Skeletal muscle satellite cell (primary cell): ENCODE results near the gene SNCAIP.

Experiments used
- H3K27me3 ChIP-seq: 2 replicates; pipeline ENCODE4 v1.7.0; 2013; ENCODE audit warnings: low read length; ENCODE audit not compliant: control insufficient read depth, insufficient read depth
- H3K36me3 ChIP-seq: 2 replicates; pipeline ENCODE4 v1.7.0; 2013; ENCODE audit warnings: mild to moderate bottlenecking, control low read depth, low read length; ENCODE audit not compliant: insufficient read depth
- H3K4me1 ChIP-seq: 2 replicates; pipeline ENCODE4 v1.7.0; 2013; ENCODE audit warnings: low read length; ENCODE audit not compliant: control insufficient read depth, insufficient read depth
- H3K4me2 ChIP-seq: 2 replicates; pipeline ENCODE4 v1.7.0; 2013; ENCODE audit warnings: mild to moderate bottlenecking, low read length
- H3K4me3 ChIP-seq: 2 replicates; pipeline ENCODE4 v1.7.0; 2013; ENCODE audit warnings: low read length
- H3K9ac ChIP-seq: 2 replicates; pipeline ENCODE4 v1.7.0; 2013; ENCODE audit warnings: mild to moderate bottlenecking, low read depth, low read length, moderate library complexity
- H3K9me3 ChIP-seq: replicated peaks from 2 replicates; pipeline ENCODE4 v1.7.0; 2013; ENCODE audit warnings: mild to moderate bottlenecking, control low read depth, low read length

SNCAIP gene

GRCh38 chr5:122420091-122420490 lies 108.1 kb downstream of the SNCAIP start:
- Histone ChIP-seq H3K27me3 (no peaks in the 10 kb centered on the region), H3K4me2 (no peak overlapping the region), H3K9me3 (no peaks in the 10 kb centered on the region), H3K4me3 (no peak overlapping the region), H3K36me3 (no peaks in the 10 kb centered on the region), H3K9ac (no peak overlapping the region), H3K4me1 (no peaks in the 10 kb centered on the region)

GRCh38 chr5:122420537-122421236 lies 108.7 kb downstream of the SNCAIP start:
- Histone ChIP-seq H3K27me3 (no peaks in the 10 kb centered on the region), H3K4me2 (no peak overlapping the region), H3K4me3 (no peak overlapping the region), H3K9me3 (no peaks in the 10 kb centered on the region), H3K4me1 (no peaks in the 10 kb centered on the region), H3K9ac (no peak overlapping the region), H3K36me3 (no peaks in the 10 kb centered on the region)

GRCh38 chr5:122421374-122422079 lies 109.5 kb downstream of the SNCAIP start:
- H3K27me3 ChIP-seq, result no peaks in the 10 kb centered on the region
- no peak overlapping the region for H3K4me2 ChIP-seq
- H3K36me3 ChIP-seq, result no peaks in the 10 kb centered on the region
- H3K9me3 ChIP-seq, result no peaks in the 10 kb centered on the region
- no peaks in the 10 kb centered on the region for H3K4me1 ChIP-seq
- H3K9ac ChIP-seq, result no peak overlapping the region
- no peak overlapping the region for H3K4me3 ChIP-seq

GRCh38 chr5:122423221-122423620 lies 111.2 kb downstream of the SNCAIP start:
- Histone ChIP-seq H3K4me3 (no peak overlapping the region), H3K9ac (no peak overlapping the region), H3K4me1 (no peaks in the 10 kb centered on the region), H3K27me3 (no peaks in the 10 kb centered on the region), H3K4me2 (no peak overlapping the region), H3K9me3 (no peaks in the 10 kb centered on the region), H3K36me3 (no peaks in the 10 kb centered on the region)

- H3K9me3 ChIP-seq, result no peaks in the 10 kb centered on the region
- H3K36me3 ChIP-seq, result no peaks in the 10 kb centered on the region
- no peak overlapping the region for H3K4me2 ChIP-seq
- no peak overlapping the region for H3K9ac ChIP-seq
- H3K27me3 ChIP-seq, result no peaks in the 10 kb centered on the region
- H3K4me3 ChIP-seq, result no peak overlapping the region
- no peaks in the 10 kb centered on the region for H3K4me1 ChIP-seq
These were observed 112.1 kb downstream of the SNCAIP start for GRCh38 chr5:122424132-122424531.

- no peaks in the 10 kb centered on the region for H3K4me1 ChIP-seq
- H3K4me3 ChIP-seq, result no peak overlapping the region
- no peaks in the 10 kb centered on the region for H3K27me3 ChIP-seq
- H3K36me3 ChIP-seq, result no peaks in the 10 kb centered on the region
- no peak overlapping the region for H3K4me2 ChIP-seq
- no peak overlapping the region for H3K9ac ChIP-seq
- no peaks in the 10 kb centered on the region for H3K9me3 ChIP-seq
These were observed 114.3 kb downstream of the SNCAIP start for GRCh38 chr5:122426301-122426700.

GRCh38 chr5:122427621-122428020 lies 115.6 kb downstream of the SNCAIP start:
- no peak overlapping the region for H3K9ac ChIP-seq
- H3K4me3 ChIP-seq, result no peak overlapping the region
- no peaks in the 10 kb centered on the region for H3K27me3 ChIP-seq
- H3K4me1 ChIP-seq, result no peaks in the 10 kb centered on the region
- H3K9me3 ChIP-seq, result no peaks in the 10 kb centered on the region
- H3K36me3 ChIP-seq, result no peaks in the 10 kb centered on the region
- H3K4me2 ChIP-seq, result no peak overlapping the region

- no peaks in the 10 kb centered on the region for H3K36me3 ChIP-seq
These were observed 117.7 kb downstream of the SNCAIP start for GRCh38 chr5:122429545-122430318.

GRCh38 chr5:122430319-122430586 lies 118.2 kb downstream of the SNCAIP start:
- H3K27me3 ChIP-seq, result no peaks in the 10 kb centered on the region
- no peak overlapping the region for H3K4me3 ChIP-seq
- H3K9me3 ChIP-seq, result no peaks in the 10 kb centered on the region
- no peak overlapping the region for H3K9ac ChIP-seq
- H3K4me1 ChIP-seq, result no peaks in the 10 kb centered on the region
- no peak overlapping the region for H3K4me2 ChIP-seq
- no peaks in the 10 kb centered on the region for H3K36me3 ChIP-seq

More at GRCh38 chr5:122429545-122430318, 117.7 kb downstream of the SNCAIP start:
- Histone ChIP-seq H3K4me3 (no peak overlapping the region), H3K27me3 (no peaks in the 10 kb centered on the region), H3K9ac (no peak overlapping the region), H3K9me3 (no peaks in the 10 kb centered on the region), H3K4me1 (no peaks in the 10 kb centered on the region), H3K4me2 (no peak overlapping the region)

GRCh38 chr5:122431298-122431697 lies 119.3 kb downstream of the SNCAIP start:
- Histone ChIP-seq H3K4me1 (no peaks in the 10 kb centered on the region), H3K27me3 (no peaks in the 10 kb centered on the region), H3K36me3 (no peaks in the 10 kb centered on the region), H3K9me3 (no peaks in the 10 kb centered on the region), H3K9ac (no peak overlapping the region), H3K4me2 (no peak overlapping the region), H3K4me3 (no peak overlapping the region)

GRCh38 chr5:122434205-122434970 lies 122.4 kb downstream of the SNCAIP start:
- Histone ChIP-seq H3K9me3 (no peaks in the 10 kb centered on the region), H3K4me2 (no peak overlapping the region), H3K4me1 (no peaks in the 10 kb centered on the region), H3K4me3 (no peak overlapping the region), H3K9ac (no peak overlapping the region), H3K27me3 (no peaks in the 10 kb centered on the region), H3K36me3 (no peaks in the 10 kb centered on the region)
